Activated CD8-positive, alpha-beta T cell treated with anti-CD3 and anti-CD28 coated beads, Interleukin-2, amount 10 ng/mL, durations not matched to agents 7 days and 5 days (primary cell): ENCODE results near the gene CNTN1. TPM values are rescaled to one million over a fixed set of nuclear protein-coding genes. Genes with fewer than 3 reads are reported as not detected.

ENCODE experiments used
- ATAC-seq: fragments of 150-1000 bp; cut with Tn5 transposase; one replicate; pipeline ENCODE4 v1.10.0; 2021; ENCODE audit warnings: moderate library complexity
- CTCF ChIA-PET: fragments of 350-600 bp; sonication (Branson Sonifier 250); formaldehyde crosslinking; loops from one replicate; lab custom pipeline; 2021; ENCODE audit warnings: antibody characterized with exemption; lab: Charles Lee
- POLR2A ChIA-PET: fragments of 350-600 bp; sonication (Branson Sonifier 250); formaldehyde crosslinking; loops from one replicate; lab custom pipeline; 2021; ENCODE audit warnings: antibody characterized with exemption; lab: Charles Lee
- DNase-seq: peaks from one replicate; pipeline ENCODE4 v3.0.0-alpha.2; 2020
- H3K27ac Mint-ChIP-seq: one replicate; pipeline ENCODE4 v1.8.0; 2021; ENCODE audit warnings: mild to moderate bottlenecking, mixed read lengths
- H3K27me3 Mint-ChIP-seq: one replicate; pipeline ENCODE4 v1.8.0; 2021; ENCODE audit warnings: low read depth, mixed read lengths
- H3K36me3 Mint-ChIP-seq: one replicate; pipeline ENCODE4 v1.8.0; 2021; ENCODE audit warnings: low read depth, mixed read lengths
- H3K4me1 Mint-ChIP-seq: one replicate; pipeline ENCODE4 v1.8.0; 2021; ENCODE audit warnings: low read depth, mixed read lengths
- H3K4me3 Mint-ChIP-seq: one replicate; pipeline ENCODE4 v1.8.0; 2021; ENCODE audit warnings: mild to moderate bottlenecking, mixed read lengths
- H3K9me3 Mint-ChIP-seq: one replicate; pipeline ENCODE4 v1.8.0; 2022; ENCODE audit warnings: mixed read lengths; ENCODE audit not compliant: insufficient read depth
- total RNA-seq, 2 experiments: library from RNA; stranded (reverse); gene quantifications; one replicate each; pipeline ENCODE4 v1.2.3, GENCODE V29; 2021

CNTN1 gene
- total RNA-seq, 2 experiments from 2014 or later = not detected

DNA sequence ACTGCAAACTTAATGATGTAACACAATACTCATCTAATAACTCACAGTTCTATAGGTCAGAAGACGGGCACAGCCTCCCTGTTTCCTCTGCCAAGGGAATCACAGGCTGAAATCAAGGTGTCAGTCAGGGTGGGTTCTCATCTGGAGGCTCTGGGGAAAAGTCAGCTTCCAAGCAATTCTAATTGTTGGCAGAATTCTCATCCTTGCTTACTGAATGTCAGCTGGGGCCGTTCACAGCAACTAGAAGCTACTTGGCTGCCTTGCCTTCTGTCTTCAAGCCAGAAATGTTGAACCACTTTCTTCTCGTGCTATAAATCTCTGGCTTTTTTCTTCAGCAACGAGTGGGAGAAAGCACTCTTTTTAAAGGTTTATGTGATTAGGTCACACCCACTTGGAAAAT lies 415.8 kb downstream of the CNTN1 start:
- no peaks in the 10 kb centered on the region for H3K27me3 Mint-ChIP-seq
- no peak for DNase-seq
- no peak overlapping the region for H3K27ac Mint-ChIP-seq
- no peaks in the 10 kb centered on the region for H3K4me1 Mint-ChIP-seq
- CTCF ChIA-PET = no interaction called here
- ATAC-seq = no peak
- no peaks in the 10 kb centered on the region for H3K36me3 Mint-ChIP-seq
- H3K4me3 Mint-ChIP-seq = no peak overlapping the region
- POLR2A ChIA-PET = no interaction called here
- no peaks in the 10 kb centered on the region for H3K9me3 Mint-ChIP-seq

DNA sequence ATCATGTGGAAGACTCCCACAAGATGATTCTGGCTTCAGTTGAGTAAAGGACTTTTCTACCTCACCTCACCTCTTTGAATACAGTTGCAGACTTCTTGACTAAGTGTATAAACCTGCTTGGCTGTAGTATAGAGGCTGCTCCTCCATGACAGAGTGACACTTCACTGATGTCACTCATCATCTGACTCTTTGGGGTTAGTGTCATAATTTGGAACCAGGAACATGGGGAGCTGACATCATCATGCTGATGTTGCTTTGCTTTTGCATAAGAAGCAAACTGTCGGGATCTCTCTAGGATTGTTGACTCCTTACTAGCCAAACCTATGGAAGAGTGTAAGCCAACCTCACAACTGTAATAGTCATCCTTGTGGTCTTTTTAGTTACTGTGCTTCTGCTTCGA lies 420.7 kb downstream of the CNTN1 start:
- H3K4me1 Mint-ChIP-seq = no peaks in the 10 kb centered on the region
- ATAC-seq = no peak
- no peak for DNase-seq
- no peak overlapping the region for H3K27ac Mint-ChIP-seq
- POLR2A ChIA-PET = no interaction called here
- no peaks in the 10 kb centered on the region for H3K9me3 Mint-ChIP-seq
- H3K27me3 Mint-ChIP-seq = no peaks in the 10 kb centered on the region
- H3K4me3 Mint-ChIP-seq = no peak overlapping the region
- CTCF ChIA-PET = no interaction called here
- H3K36me3 Mint-ChIP-seq = no peaks in the 10 kb centered on the region

- ChIA-PET CTCF (no interaction called here), POLR2A (no interaction called here)
- no peaks in the 10 kb centered on the region for H3K36me3 Mint-ChIP-seq
- no peak for DNase-seq
- H3K27ac Mint-ChIP-seq = no peak overlapping the region
- H3K9me3 Mint-ChIP-seq = no peaks in the 10 kb centered on the region
- ATAC-seq = no peak
- no peaks in the 10 kb centered on the region for H3K27me3 Mint-ChIP-seq
- H3K4me1 Mint-ChIP-seq = no peaks in the 10 kb centered on the region
- no peak overlapping the region for H3K4me3 Mint-ChIP-seq
These were observed 428.0 kb downstream of the CNTN1 start for GRCh38 chr12:41120211-41120610.

GRCh38 chr12:41121374-41121773 lies 429.1 kb downstream of the CNTN1 start:
- Mint-ChIP-seq H3K27ac (no peak overlapping the region), H3K9me3 (no peaks in the 10 kb centered on the region), H3K36me3 (no peaks in the 10 kb centered on the region), H3K4me1 (no peaks in the 10 kb centered on the region), H3K27me3 (no peaks in the 10 kb centered on the region), H3K4me3 (no peak overlapping the region)
- no peak for DNase-seq
- ATAC-seq = no peak
- CTCF ChIA-PET = no interaction called here
- POLR2A ChIA-PET = no interaction called here
